GM12878 (cell line): ENCODE measurements around the gene FLNC.

Experiments used
- BCLAF1 ChIP-seq: fragments of 450-650 bp; IDR thresholded peaks from 2 replicates; pipeline ENCODE4 v1.6.1; 2017; ENCODE audit warnings: antibody characterized with exemption, mild to moderate bottlenecking, moderate library complexity
- CEBPB ChIP-seq, 2 experiments: fragments of 150-350 bp in 1 of 2; IDR thresholded peaks; 2 replicates each; pipeline ENCODE4 v1.6.1; 2012 to 2014; ENCODE audit warnings: low read depth in 2 of 2, low read length in 2 of 2, borderline replicate concordance in 1 of 2, inconsistent platforms in 1 of 2
- CTCF ChIP-seq, 3 experiments: IDR thresholded peaks in 2 of 3; conservative IDR thresholded peaks in 1 of 3; 2 replicates each; pipeline ENCODE4 v1.5.1; 2011; ENCODE audit warnings: low read depth in 3 of 3, low read length in 3 of 3, mild to moderate bottlenecking in 3 of 3, control low read depth in 2 of 3, moderate library complexity in 2 of 3, inconsistent platforms in 1 of 3, mixed read lengths in 1 of 3; ENCODE audit not compliant: control insufficient read depth in 2 of 3, insufficient read depth in 1 of 3; ENCODE audit errors: extremely low read depth in 1 of 3
- POLR2A ChIP-seq: IDR thresholded peaks from 2 replicates; pipeline ENCODE4 v1.6.1; 2011; ENCODE audit warnings: low read depth, mild to moderate bottlenecking, low read length
- RAD21 ChIP-seq: IDR thresholded peaks from 2 replicates; pipeline ENCODE4 v1.6.1; 2011; ENCODE audit warnings: mild to moderate bottlenecking, low read depth, low read length, moderate library complexity; ENCODE audit not compliant: insufficient read depth
- SP1 ChIP-seq: IDR thresholded peaks from one replicate; pipeline ENCODE4 v1.6.1; 2011; ENCODE audit warnings: low read depth, low read length
- SPI1 ChIP-seq: IDR thresholded peaks from 2 replicates; pipeline ENCODE4 v1.6.1; 2011; ENCODE audit warnings: low read depth, mild to moderate bottlenecking, low read length, moderate library complexity, borderline replicate concordance; ENCODE audit not compliant: insufficient read depth
- SUZ12 ChIP-seq: fragments of 200-600 bp; sonication (generic); IDR thresholded peaks from one replicate; pipeline ENCODE4 v1.6.1; 2018; ENCODE audit warnings: antibody characterized with exemption, mild to moderate bottlenecking; ENCODE audit not compliant: unreplicated experiment
- ZSCAN29 ChIP-seq: fragments of 450-650 bp; IDR thresholded peaks from 2 replicates; pipeline ENCODE4 v1.6.1; 2017; ENCODE audit warnings: mild to moderate bottlenecking, moderate library complexity
- TF ChIP-seq, protein P1 (sequence below): IDR thresholded peaks from 2 replicates; pipeline ENCODE4 v1.6.1; 2011; ENCODE audit warnings: borderline replicate concordance, low read depth, mild to moderate bottlenecking, moderate library complexity, low read length; ENCODE audit not compliant: insufficient read depth, poor library complexity, severe bottlenecking

- TF ChIP-seq SUZ12 (peak; percentile 60), CTCF (IDR thresholded peaks at IDR 0.05 in 2 of 3, conservative IDR thresholded peaks at IDR 0.05 in 1 of 3; ENCODE audit: control insufficient read depth in 2 of 3, extremely low read depth in 1 of 3, insufficient read depth in 1 of 3, low read depth in 3 of 3, low read length in 3 of 3) (no peak), ZSCAN29 (no peak), BCLAF1 (no peak), CEBPB (IDR thresholded peaks at IDR 0.05; ENCODE audit: borderline replicate concordance in 1 of 2, low read depth in 2 of 2, low read length in 2 of 2) (no peak), SPI1 (no peak), SP1 (no peak), POLR2A (no peak), RAD21 (no peak)
- TF ChIP-seq, protein P1, sequence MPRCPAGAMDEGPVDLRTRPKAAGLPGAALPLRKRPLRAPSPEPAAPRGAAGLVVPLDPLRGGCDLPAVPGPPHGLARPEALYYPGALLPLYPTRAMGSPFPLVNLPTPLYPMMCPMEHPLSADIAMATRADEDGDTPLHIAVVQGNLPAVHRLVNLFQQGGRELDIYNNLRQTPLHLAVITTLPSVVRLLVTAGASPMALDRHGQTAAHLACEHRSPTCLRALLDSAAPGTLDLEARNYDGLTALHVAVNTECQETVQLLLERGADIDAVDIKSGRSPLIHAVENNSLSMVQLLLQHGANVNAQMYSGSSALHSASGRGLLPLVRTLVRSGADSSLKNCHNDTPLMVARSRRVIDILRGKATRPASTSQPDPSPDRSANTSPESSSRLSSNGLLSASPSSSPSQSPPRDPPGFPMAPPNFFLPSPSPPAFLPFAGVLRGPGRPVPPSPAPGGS, result no peak
These were observed 60.3 kb downstream of the FLNC start for GRCh38 chr7:128890306-128891109.
